Neuronal stem cell (in vitro differentiated cells): Measurements from ENCODE around the gene KRT15.
"Not testable (repeated sequence)": the region's sequence is repeated elsewhere in the genome, so short reads cannot be mapped to it uniquely, and the experiment has no call there.

Source experiments
- DNase-seq: peaks from one replicate; pipeline ENCODE4 v3.0.0-alpha.2; 2013; ENCODE audit warnings: low spot score
- H2AFZ ChIP-seq: one replicate; pipeline ENCODE4 v1.6.1; 2013; ENCODE audit warnings: mild to moderate bottlenecking, low read length, inconsistent platforms
- H2AK5ac ChIP-seq: 2 replicates; pipeline ENCODE4 v1.6.1; 2013; ENCODE audit warnings: low read depth, mild to moderate bottlenecking, inconsistent platforms, low read length, moderate library complexity, mixed read lengths
- H2BK120ac ChIP-seq: 2 replicates; pipeline ENCODE4 v1.6.1; 2013; ENCODE audit warnings: low read depth, mild to moderate bottlenecking, inconsistent platforms, low read length, moderate library complexity, mixed read lengths
- H2BK12ac ChIP-seq: one replicate; pipeline ENCODE4 v1.6.1; 2013; ENCODE audit warnings: low read length, inconsistent platforms
- H2BK15ac ChIP-seq: 2 replicates; pipeline ENCODE4 v1.6.1; 2013; ENCODE audit warnings: mild to moderate bottlenecking, low read length, inconsistent platforms, mixed read lengths
- H2BK5ac ChIP-seq: one replicate; pipeline ENCODE4 v1.6.1; 2013; ENCODE audit warnings: inconsistent platforms, mild to moderate bottlenecking, low read length, moderate library complexity
- H3K14ac ChIP-seq: one replicate; pipeline ENCODE4 v1.6.1; 2013; ENCODE audit warnings: low read length, inconsistent platforms
- H3K18ac ChIP-seq: 2 replicates; pipeline ENCODE4 v1.6.1; 2013; ENCODE audit warnings: low read length, inconsistent platforms
- H3K23ac ChIP-seq: 2 replicates; pipeline ENCODE4 v1.6.1; 2013; ENCODE audit warnings: low read depth, mild to moderate bottlenecking, mixed read lengths, low read length, inconsistent platforms; ENCODE audit not compliant: poor library complexity
- H3K27ac ChIP-seq: replicated peaks from 3 replicates; pipeline ENCODE4 v1.5.1; 2013; ENCODE audit warnings: low read length, inconsistent platforms
- H3K27me3 ChIP-seq, 3 experiments: 2 replicates each; pipeline ENCODE4 v1.6.1; 2013; ENCODE audit warnings: low read length in 3 of 3, mild to moderate bottlenecking in 2 of 3, inconsistent platforms in 1 of 3, low read depth in 1 of 3, mixed read lengths in 1 of 3, moderate library complexity in 1 of 3; ENCODE audit not compliant: control insufficient read depth in 3 of 3, insufficient read depth in 3 of 3
- H3K36me3 ChIP-seq, 2 donors: replicated peaks in 1 of 2; 2 replicates each; pipeline ENCODE4 v1.6.1; 2013; ENCODE audit warnings: low read length in 2 of 2; ENCODE audit not compliant: control insufficient read depth in 2 of 2, insufficient read depth in 2 of 2
- H3K4ac ChIP-seq: 2 replicates; pipeline ENCODE4 v1.6.1; 2013; ENCODE audit warnings: inconsistent platforms, mild to moderate bottlenecking, low read length, moderate library complexity
- H3K4me1 ChIP-seq, 2 donors: 1 replicate in 1 of 2; 2 replicates in 1 of 2; pipeline ENCODE4 v1.6.1; 2013; ENCODE audit warnings: low read length in 2 of 2, low read depth in 1 of 2; ENCODE audit not compliant: control insufficient read depth in 2 of 2, insufficient read depth in 1 of 2
- H3K4me2 ChIP-seq: one replicate; pipeline ENCODE4 v1.6.1; 2013; ENCODE audit warnings: mild to moderate bottlenecking, low read length, inconsistent platforms; ENCODE audit not compliant: insufficient read depth, poor library complexity, severe bottlenecking
- H3K4me3 ChIP-seq, 2 donors: 2 replicates each; pipeline ENCODE4 v1.5.1; 2013; ENCODE audit warnings: low read length in 2 of 2, mild to moderate bottlenecking in 2 of 2, inconsistent platforms in 1 of 2, moderate library complexity in 1 of 2
- H3K79me1 ChIP-seq: one replicate; pipeline ENCODE4 v1.6.1; 2013; ENCODE audit warnings: low read depth, mild to moderate bottlenecking, inconsistent platforms, low read length, moderate library complexity
- H3K9ac ChIP-seq: one replicate; pipeline ENCODE4 v1.6.1; 2013; ENCODE audit warnings: mild to moderate bottlenecking, low read depth, low read length, inconsistent platforms; ENCODE audit not compliant: poor library complexity
- H3K9me3 ChIP-seq, 2 donors: replicated peaks in 1 of 2; 2 replicates each; pipeline versions ENCODE3 to v1.6.1; 2013; ENCODE audit warnings: low read length in 2 of 2, mild to moderate bottlenecking in 2 of 2, inconsistent platforms in 1 of 2, low read depth in 1 of 2, mixed read lengths in 1 of 2, moderate library complexity in 1 of 2; ENCODE audit not compliant: control insufficient read depth in 2 of 2, insufficient read depth in 1 of 2
- H4K8ac ChIP-seq: one replicate; pipeline ENCODE4 v1.6.1; 2013; ENCODE audit warnings: low read depth, mild to moderate bottlenecking, inconsistent platforms, low read length, moderate library complexity
- H4K91ac ChIP-seq: one replicate; pipeline ENCODE4 v1.6.1; 2013; ENCODE audit warnings: low read length, low read depth, mild to moderate bottlenecking, inconsistent platforms; ENCODE audit not compliant: poor library complexity
- WGBS, 2 donors: extraction: QIAGEN DNeasy Blood & Tissue Kit; methylation state at CpG; one replicate each; pipeline ENCODE4 v1.1.7; 2013; ENCODE audit warnings: missing lambda C conversion rate in 2 of 2, mixed read lengths in 1 of 2; ENCODE audit not compliant: insufficient read length in 2 of 2, insufficient replicate concordance in 1 of 2; ENCODE audit errors: extremely low coverage in 2 of 2; 5-methylcytosine and 5-hydroxymethylcytosine counted together

KRT15 gene

GRCh38 chr17:41544491-41544892, 25.8 kb upstream of the KRT15 start:
- no peak for DNase-seq
- peak overlapping the region; percentile 58 for H3K27ac ChIP-seq

GRCh38 chr17:41542786-41543185, 24.1 kb upstream of the KRT15 start:
- not testable (repeated sequence) for H2BK120ac ChIP-seq, H4K91ac ChIP-seq, H3K23ac ChIP-seq, H3K18ac ChIP-seq, H3K9ac ChIP-seq, H3K27ac ChIP-seq, DNase-seq, H3K4me2 ChIP-seq, H3K36me3 ChIP-seq, H2BK15ac ChIP-seq, H3K4me3 ChIP-seq, H2BK12ac ChIP-seq, H2AK5ac ChIP-seq, H3K27me3 ChIP-seq, H3K4ac ChIP-seq, H3K14ac ChIP-seq, H3K79me1 ChIP-seq, H4K8ac ChIP-seq, H2AFZ ChIP-seq, H3K9me3 ChIP-seq, H2BK5ac ChIP-seq
- peaks cover 0 to 21% of the 10 kb centered on the region in 2 donors for H3K4me1 ChIP-seq
- whole genome bisulfite sequencing, 2 donors = no CpG with 5 or more reads among the region's 10 CpGs

More at GRCh38 chr17:41544491-41544892, 25.8 kb upstream of the KRT15 start:
- no peak overlapping the region for H3K14ac ChIP-seq
- peaks cover 0 to 8% (median 0%) of the 10 kb centered on the region in 3 experiments for H3K27me3 ChIP-seq
- no peaks in the 10 kb centered on the region for H3K79me1 ChIP-seq
- H3K23ac ChIP-seq = no peak overlapping the region
- H2BK5ac ChIP-seq = no peak overlapping the region
- H2AK5ac ChIP-seq = no peak overlapping the region
- no peak overlapping the region for H3K4me2 ChIP-seq
- no peak overlapping the region for H2AFZ ChIP-seq
- peaks cover 0 to 2% of the 10 kb centered on the region in 2 donors for H3K9me3 ChIP-seq
- no peak overlapping the region for H4K91ac ChIP-seq
- no peak overlapping the region for H3K9ac ChIP-seq
- no peak overlapping the region for H3K4ac ChIP-seq
- no peak overlapping the region for H2BK12ac ChIP-seq
- peak overlapping the region; percentile 1 for H3K18ac ChIP-seq
- no CpG with 5 or more reads among the region's 5 CpGs for WGBS, 2 donors
- H3K36me3 ChIP-seq = no peaks in the 10 kb centered on the region
- peaks cover 2 to 19% of the 10 kb centered on the region in 2 donors for H3K4me1 ChIP-seq
- no peak overlapping the region for H4K8ac ChIP-seq
- H2BK15ac ChIP-seq = no peak overlapping the region
- no peak overlapping the region for H3K4me3 ChIP-seq
- H2BK120ac ChIP-seq = no peak overlapping the region

- H3K4me1 ChIP-seq = peaks cover 0 to 17% of the 10 kb centered on the region in 2 donors
- no peak overlapping the region for H2AK5ac ChIP-seq
- DNase-seq = no peak
- no peak overlapping the region for H3K18ac ChIP-seq
- no peak overlapping the region for H4K8ac ChIP-seq
- H2AFZ ChIP-seq = no peak overlapping the region
- no CpG with 5 or more reads among the region's 2 CpGs for WGBS, 2 donors
- H3K9ac ChIP-seq = no peak overlapping the region
- H2BK5ac ChIP-seq = no peak overlapping the region
- no peak overlapping the region for H4K91ac ChIP-seq
- H3K27ac ChIP-seq = no peak overlapping the region
- no peak overlapping the region for H3K23ac ChIP-seq
- peaks cover 0 to 8% (median 0%) of the 10 kb centered on the region in 3 experiments for H3K27me3 ChIP-seq
- no peaks in the 10 kb centered on the region for H3K36me3 ChIP-seq
- no peak overlapping the region for H2BK15ac ChIP-seq
- no peak overlapping the region for H2BK12ac ChIP-seq
- H3K4me3 ChIP-seq = no peak overlapping the region
- no peak overlapping the region for H2BK120ac ChIP-seq
- H3K4me2 ChIP-seq = no peak overlapping the region
- no peaks in the 10 kb centered on the region for H3K79me1 ChIP-seq
- H3K4ac ChIP-seq = no peak overlapping the region
- no peak overlapping the region for H3K14ac ChIP-seq
- H3K9me3 ChIP-seq = peaks cover 0 to 2% of the 10 kb centered on the region in 2 donors
Observed at GRCh38 chr17:41542357-41542756, 23.7 kb upstream of the KRT15 start.

- peak overlapping the region; percentile 3 for H2BK5ac ChIP-seq
- no peak overlapping the region for H2AFZ ChIP-seq
- no peak overlapping the region for H4K91ac ChIP-seq
- H3K27ac ChIP-seq = no peak overlapping the region
- no peaks in the 10 kb centered on the region for H3K79me1 ChIP-seq
- peaks cover 0 to 17% of the 10 kb centered on the region in 2 donors for H3K4me1 ChIP-seq
- H3K14ac ChIP-seq = no peak overlapping the region
- H3K18ac ChIP-seq = peak overlapping the region; percentile 7
- no peak overlapping the region for H2BK15ac ChIP-seq
- H3K9ac ChIP-seq = no peak overlapping the region
- no peak overlapping the region for H3K4me2 ChIP-seq
- no peaks in the 10 kb centered on the region for H3K36me3 ChIP-seq
- no peak overlapping the region for H3K4ac ChIP-seq
- peaks cover 0 to 5% (median 0%) of the 10 kb centered on the region in 3 experiments for H3K27me3 ChIP-seq
- no peak overlapping the region for H2BK12ac ChIP-seq
- H3K9me3 ChIP-seq = peaks cover 0 to 2% of the 10 kb centered on the region in 2 donors
- H2BK120ac ChIP-seq = peak overlapping the region; percentile 35
- WGBS, 2 donors = no CpG with 5 or more reads among the region's 10 CpGs
- H2AK5ac ChIP-seq = peak overlapping the region; percentile 32
- no peak overlapping the region for H4K8ac ChIP-seq
- no peak overlapping the region for H3K23ac ChIP-seq
- DNase-seq = no peak
- no peak overlapping the region for H3K4me3 ChIP-seq
Observed at GRCh38 chr17:41540921-41541625, 22.4 kb upstream of the KRT15 start.
